ENCODE results near the gene OSGIN1. TPM values are rescaled to one million over a fixed set of nuclear protein-coding genes. Genes with fewer than 3 reads are reported as not detected.

OSGIN1 gene
- total RNA-seq, 1 experiment from 2014 or later, result 1.6 TPM

GRCh38 chr16:83955218-83956130 lies 2.4 kb downstream of the OSGIN1 start:
- DNase-seq, result no peak

GRCh38 chr16:83956336-83957289 lies 3.6 kb downstream of the OSGIN1 start:
- H3K27me3 ChIP-seq (ENCODE audit: control insufficient read depth, insufficient read depth, low read length), result peaks cover 1% of the 10 kb centered on the region; the same call in 1 of the 2 replicates
- DNase-seq, result peak; percentile 95
- no peak overlapping the region for H3K4me3 ChIP-seq (ENCODE audit: insufficient read depth, low read depth, low read length)
- H3K36me3 ChIP-seq (replicated peaks; ENCODE audit: control insufficient read depth, insufficient read depth, low read length), result peaks cover 1% of the 10 kb centered on the region; the same call in 1 of the 2 replicates

More at GRCh38 chr16:83955218-83956130, 2.4 kb downstream of the OSGIN1 start:
- peaks cover 1% of the 10 kb centered on the region; the same call in 1 of the 2 replicates for H3K27me3 ChIP-seq (ENCODE audit: control insufficient read depth, insufficient read depth, low read length)
- H3K36me3 ChIP-seq (replicated peaks; ENCODE audit: control insufficient read depth, insufficient read depth, low read length), result 0 out of 2 replicates have a peak, but pooled peaks cover 1% of the 10 kb centered on the region
- no peak overlapping the region for H3K4me3 ChIP-seq (ENCODE audit: insufficient read depth, low read depth, low read length)

DNA sequence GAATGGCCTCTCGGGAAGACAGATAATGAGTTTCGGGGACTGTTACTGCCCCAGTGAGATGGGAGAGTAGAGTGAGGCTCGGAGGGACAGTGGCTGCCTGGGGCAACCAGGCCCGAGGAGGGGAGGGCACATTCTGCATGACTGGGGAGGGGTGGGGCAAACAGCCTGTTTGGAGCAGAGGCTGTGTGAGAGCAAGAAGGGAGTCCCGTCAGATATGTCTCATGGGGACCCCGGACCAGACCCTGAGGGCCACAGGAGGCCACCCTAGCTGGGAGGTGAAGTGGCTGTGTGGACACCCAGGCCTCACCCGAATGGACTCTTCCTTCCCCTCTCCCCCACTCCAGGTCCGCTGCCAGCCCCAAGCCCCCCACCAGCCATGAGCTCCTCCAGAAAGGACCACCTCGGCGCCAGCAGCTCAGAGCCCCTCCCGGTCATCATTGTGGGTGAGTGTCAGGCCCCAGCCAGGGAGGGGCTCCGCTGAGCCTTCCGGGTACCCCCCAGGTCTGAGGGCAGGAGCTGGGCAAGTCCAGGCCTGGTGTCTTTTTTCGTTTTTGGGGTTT lies 4.3 kb downstream of the OSGIN1 start:
- H3K27me3 ChIP-seq (ENCODE audit: control insufficient read depth, insufficient read depth, low read length), result peaks cover 1% of the 10 kb centered on the region; the same call in 1 of the 2 replicates
- peaks cover 1% of the 10 kb centered on the region; the same call in 1 of the 2 replicates for H3K36me3 ChIP-seq (replicated peaks; ENCODE audit: control insufficient read depth, insufficient read depth, low read length)
- no peak overlapping the region for H3K4me3 ChIP-seq (ENCODE audit: insufficient read depth, low read depth, low read length)
- no peak for DNase-seq

- peaks cover 1% of the 10 kb centered on the region; the same call in 1 of the 2 replicates for H3K27me3 ChIP-seq (ENCODE audit: control insufficient read depth, insufficient read depth, low read length)
- peaks cover 1% of the 10 kb centered on the region; the same call in 1 of the 2 replicates for H3K36me3 ChIP-seq (replicated peaks; ENCODE audit: control insufficient read depth, insufficient read depth, low read length)
- no peak overlapping the region for H3K4me3 ChIP-seq (ENCODE audit: insufficient read depth, low read depth, low read length)
- DNase-seq, result no peak
Measured at GRCh38 chr16:83958137-83958845, 5.3 kb downstream of the OSGIN1 start.

GRCh38 chr16:83958846-83959565 lies 6.0 kb downstream of the OSGIN1 start:
- peaks cover 1% of the 10 kb centered on the region; the same call in 1 of the 2 replicates for H3K36me3 ChIP-seq (replicated peaks; ENCODE audit: control insufficient read depth, insufficient read depth, low read length)
- no peak for DNase-seq
- H3K4me3 ChIP-seq (ENCODE audit: insufficient read depth, low read depth, low read length), result no peak overlapping the region
- H3K27me3 ChIP-seq (ENCODE audit: control insufficient read depth, insufficient read depth, low read length), result no peaks in the 10 kb centered on the region

GRCh38 chr16:83959656-83960434 lies 6.8 kb downstream of the OSGIN1 start:
- H3K4me3 ChIP-seq (ENCODE audit: insufficient read depth, low read depth, low read length), result no peak overlapping the region
- H3K27me3 ChIP-seq (ENCODE audit: control insufficient read depth, insufficient read depth, low read length), result no peaks in the 10 kb centered on the region
- DNase-seq, result no peak
- H3K36me3 ChIP-seq (replicated peaks; ENCODE audit: control insufficient read depth, insufficient read depth, low read length), result peaks cover 1% of the 10 kb centered on the region; the same call in 1 of the 2 replicates

DNA sequence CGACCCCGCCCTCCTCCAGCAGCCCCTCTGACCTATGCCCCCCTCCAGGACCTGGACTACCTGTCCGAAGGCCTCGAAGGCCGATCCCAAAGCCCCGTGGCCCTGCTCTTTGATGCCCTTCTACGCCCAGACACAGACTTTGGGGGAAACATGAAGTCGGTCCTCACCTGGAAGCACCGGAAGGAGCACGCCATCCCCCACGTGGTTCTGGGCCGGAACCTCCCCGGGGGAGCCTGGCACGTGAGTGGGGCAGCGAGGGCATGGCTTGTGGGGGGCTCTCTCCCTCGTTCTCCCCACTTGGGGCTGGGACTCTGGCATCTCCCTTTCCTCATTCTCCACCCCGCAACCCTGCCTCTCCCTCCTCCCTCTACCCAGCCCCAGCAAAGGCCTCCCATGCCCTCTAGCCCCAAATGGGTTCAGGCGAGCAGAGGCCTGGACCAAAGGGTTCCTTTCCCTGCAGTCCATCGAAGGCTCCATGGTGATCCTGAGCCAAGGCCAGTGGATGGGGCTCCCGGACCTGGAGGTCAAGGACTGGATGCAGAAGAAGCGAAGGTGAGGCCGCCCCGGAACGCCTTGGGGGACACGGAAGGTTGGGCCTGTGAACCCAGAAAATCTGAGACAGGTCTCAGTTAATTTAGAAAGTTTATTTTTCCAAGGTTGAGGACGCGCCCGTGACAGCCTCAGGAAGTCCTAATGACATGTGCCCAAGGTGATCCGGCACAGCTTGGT lies 7.6 kb downstream of the OSGIN1 start:
- DNase-seq, result no peak
- H3K36me3 ChIP-seq (replicated peaks; ENCODE audit: control insufficient read depth, insufficient read depth, low read length), result peaks cover 1% of the 10 kb centered on the region; the same call in 1 of the 2 replicates
- H3K4me3 ChIP-seq (ENCODE audit: insufficient read depth, low read depth, low read length), result no peak overlapping the region
- no peaks in the 10 kb centered on the region for H3K27me3 ChIP-seq (ENCODE audit: control insufficient read depth, insufficient read depth, low read length)

- no peak overlapping the region for H3K4me3 ChIP-seq (ENCODE audit: insufficient read depth, low read depth, low read length)
- H3K27me3 ChIP-seq (ENCODE audit: control insufficient read depth, insufficient read depth, low read length), result no peaks in the 10 kb centered on the region
- H3K36me3 ChIP-seq (replicated peaks; ENCODE audit: control insufficient read depth, insufficient read depth, low read length), result peaks cover 1% of the 10 kb centered on the region; the same call in 1 of the 2 replicates
- DNase-seq, result no peak
Measured at GRCh38 chr16:83961591-83961990, 8.6 kb downstream of the OSGIN1 start.

DNA sequence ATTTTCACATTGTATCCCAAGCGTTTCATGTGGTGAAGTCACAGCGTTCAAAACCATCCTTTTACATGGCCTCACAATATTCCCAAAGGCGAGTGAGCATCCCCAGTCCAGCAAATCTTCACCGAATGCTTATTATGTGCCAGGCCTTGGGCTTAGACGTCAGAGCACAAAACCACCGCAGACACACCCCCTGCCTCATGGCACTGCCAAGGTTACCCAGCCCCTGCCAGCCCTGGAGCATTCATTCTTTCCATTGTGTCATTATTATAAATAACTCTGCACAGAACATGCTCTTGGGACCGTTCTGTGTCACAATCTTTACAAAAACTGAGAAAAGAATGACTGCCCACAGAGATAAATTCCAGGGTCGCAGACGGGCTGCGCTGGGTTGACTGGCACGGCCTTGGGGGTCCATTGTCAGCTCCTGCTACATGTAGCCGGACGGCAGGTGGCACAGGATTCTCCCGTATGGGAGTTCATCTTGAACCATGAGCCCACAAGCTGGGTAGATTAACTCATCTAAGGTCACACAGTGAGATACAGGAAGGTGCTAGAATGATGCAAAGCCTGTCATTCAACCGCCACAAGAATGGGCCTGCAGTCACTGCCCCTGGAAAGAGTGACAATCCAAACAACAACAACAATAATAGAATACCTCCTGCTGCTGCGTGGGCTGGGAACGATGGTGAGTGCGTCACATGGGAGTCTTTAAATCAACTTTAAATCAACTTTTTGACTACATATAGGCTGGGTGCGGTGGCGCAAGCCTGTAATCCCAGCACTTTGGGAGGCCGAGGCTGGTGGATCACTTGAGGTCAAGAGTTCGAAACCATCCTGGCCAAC lies 10.5 kb downstream of the OSGIN1 start:
- H3K27me3 ChIP-seq (ENCODE audit: control insufficient read depth, insufficient read depth, low read length), result no peaks in the 10 kb centered on the region

GRCh38 chr16:83964684-83965443 lies 11.8 kb downstream of the OSGIN1 start:
- peaks cover 9% of the 10 kb centered on the region for H3K27me3 ChIP-seq (ENCODE audit: control insufficient read depth, insufficient read depth, low read length)
- H3K36me3 ChIP-seq (replicated peaks; ENCODE audit: control insufficient read depth, insufficient read depth, low read length), result no peaks in the 10 kb centered on the region; the same call in 1 of the 2 replicates
- H3K4me3 ChIP-seq (ENCODE audit: insufficient read depth, low read depth, low read length), result no peak overlapping the region
- no peak for DNase-seq

More for the DNA sequence above, 10.5 kb downstream of the OSGIN1 start:
- Histone ChIP-seq H3K4me3 (ENCODE audit: insufficient read depth, low read depth, low read length) (no peak overlapping the region), H3K36me3 (replicated peaks; ENCODE audit: control insufficient read depth, insufficient read depth, low read length) (peaks cover 1% of the 10 kb centered on the region; the same call in 1 of the 2 replicates)
- DNase-seq, result no peak
